DND-41 (cell line): ENCODE data around the gene TPD52L1.

Source experiments
- ATAC-seq: fragments of 200-7000 bp; cut with Tn5 transposase; 3 replicates; pipeline ENCODE4 v1.9.1; 2021; ENCODE audit warnings: low read depth; ENCODE audit not compliant: insufficient read depth
- DNase-seq: peaks from one replicate; pipeline ENCODE4 v3.0.0-alpha.2; 2020
- H2AFZ ChIP-seq: 2 replicates; pipeline ENCODE4 v1.6.0; 2012; ENCODE audit warnings: low read depth, low read length
- H3K27ac ChIP-seq: 2 replicates; pipeline ENCODE4 v1.5.1; 2012; ENCODE audit warnings: low read length, inconsistent platforms
- H3K27me3 ChIP-seq: fragments of 200-600 bp; sonication (generic); 2 replicates; pipeline ENCODE4 v1.6.0; 2012; ENCODE audit warnings: low read length, mild to moderate bottlenecking, inconsistent platforms; ENCODE audit not compliant: insufficient read depth, poor library complexity
- H3K36me3 ChIP-seq: 2 replicates; pipeline ENCODE4 v1.5.1; 2012; ENCODE audit warnings: low read length, inconsistent platforms; ENCODE audit not compliant: insufficient read depth
- H3K4me1 ChIP-seq: 2 replicates; pipeline ENCODE4 v1.5.1; 2012; ENCODE audit warnings: mild to moderate bottlenecking, low read length; ENCODE audit not compliant: insufficient read depth
- H3K4me2 ChIP-seq: 2 replicates; pipeline ENCODE4 v1.6.0; 2012; ENCODE audit warnings: mild to moderate bottlenecking, moderate library complexity, low read length, inconsistent platforms; ENCODE audit not compliant: insufficient read depth
- H3K4me3 ChIP-seq, 2 experiments: fragments of 200-600 bp in 1 of 2; shearing (Covaris generic) in 1 of 2; 2 replicates each; pipeline ENCODE4 v1.5.1; 2012 to 2016; ENCODE audit warnings: inconsistent platforms in 2 of 2, low read length in 2 of 2, mild to moderate bottlenecking in 2 of 2, low read depth in 1 of 2, moderate library complexity in 1 of 2
- H3K79me2 ChIP-seq: 2 replicates; pipeline ENCODE4 v1.6.0; 2012; ENCODE audit warnings: low read length, inconsistent platforms; ENCODE audit not compliant: insufficient read depth
- H3K9ac ChIP-seq: 2 replicates; pipeline ENCODE4 v1.6.0; 2012; ENCODE audit warnings: low read depth, mild to moderate bottlenecking, inconsistent platforms, low read length, moderate library complexity
- H3K9me3 ChIP-seq: 2 replicates; pipeline ENCODE4 v1.5.1; 2012; ENCODE audit warnings: low read length, moderate library complexity, mild to moderate bottlenecking, inconsistent platforms; ENCODE audit not compliant: insufficient read depth, severe bottlenecking
- H4K20me1 ChIP-seq: 2 replicates; pipeline ENCODE4 v1.6.0; 2012; ENCODE audit warnings: low read length; ENCODE audit not compliant: insufficient read depth
- CTCF ChIP-seq: IDR thresholded peaks from 2 replicates; pipeline ENCODE4 v1.5.1; 2012; ENCODE audit warnings: borderline replicate concordance, low read length, moderate library complexity, mild to moderate bottlenecking; ENCODE audit not compliant: poor library complexity, severe bottlenecking; ENCODE audit errors: extremely low read depth
- EZH2 ChIP-seq: IDR thresholded peaks from 3 replicates; pipeline ENCODE4 v1.6.1; 2012; ENCODE audit warnings: borderline replicate concordance, low read depth, mild to moderate bottlenecking, moderate library complexity, low read length, inconsistent platforms; ENCODE audit not compliant: severe bottlenecking

The TPD52L1 gene

GRCh38 chr6:125307964-125308615, 154.5 kb downstream of the TPD52L1 start:
- TF ChIP-seq EZH2 (no peak), CTCF (no peak)
- Histone ChIP-seq H3K9ac (no peak overlapping the region), H3K27me3 (peaks cover 12% of the 10 kb centered on the region), H3K9me3 (no peaks in the 10 kb centered on the region), H2AFZ (no peak overlapping the region), H3K4me1 (no peaks in the 10 kb centered on the region), H3K36me3 (no peaks in the 10 kb centered on the region), H3K79me2 (no peaks in the 10 kb centered on the region), H3K4me3 (no peak overlapping the region), H4K20me1 (no peaks in the 10 kb centered on the region), H3K27ac (no peak overlapping the region), H3K4me2 (no peak overlapping the region)
- no peak for ATAC-seq
- no peak for DNase-seq

- ATAC-seq: peak; percentile 89
- H3K4me3 ChIP-seq: no peak overlapping the region
- peak; percentile 10 for DNase-seq
- H3K9me3 ChIP-seq: no peaks in the 10 kb centered on the region
- TF ChIP-seq CTCF (peak; percentile 85), EZH2 (no peak)
- H4K20me1 ChIP-seq: no peaks in the 10 kb centered on the region
- no peak overlapping the region for H2AFZ ChIP-seq
- H3K4me2 ChIP-seq: no peak overlapping the region
- no peak overlapping the region for H3K27ac ChIP-seq
- no peaks in the 10 kb centered on the region for H3K36me3 ChIP-seq
- peaks cover 16% of the 10 kb centered on the region for H3K27me3 ChIP-seq
- H3K79me2 ChIP-seq: no peaks in the 10 kb centered on the region
- no peaks in the 10 kb centered on the region for H3K4me1 ChIP-seq
- no peak overlapping the region for H3K9ac ChIP-seq
Measured at GRCh38 chr6:125310994-125311649, 157.5 kb downstream of the TPD52L1 start.

GRCh38 chr6:125312478-125312877, 158.9 kb downstream of the TPD52L1 start:
- H3K9me3 ChIP-seq: no peaks in the 10 kb centered on the region

More at GRCh38 chr6:125312478-125312877, 158.9 kb downstream of the TPD52L1 start:
- Histone ChIP-seq H3K27me3 (peaks cover 6% of the 10 kb centered on the region), H3K36me3 (no peaks in the 10 kb centered on the region), H2AFZ (no peak overlapping the region), H3K4me2 (no peak overlapping the region), H3K4me3 (no peak overlapping the region), H3K27ac (no peak overlapping the region), H3K9ac (no peak overlapping the region), H4K20me1 (no peaks in the 10 kb centered on the region), H3K4me1 (no peaks in the 10 kb centered on the region), H3K79me2 (no peaks in the 10 kb centered on the region)
- TF ChIP-seq CTCF (no peak), EZH2 (no peak)
- DNase-seq (no peak), ATAC-seq (no peak)
